ENCODE results near the gene MYOD1. TPM values are rescaled to one million over a fixed set of nuclear protein-coding genes. Genes with fewer than 3 reads are reported as not detected.

MYOD1 gene
- total RNA-seq, 1 donor from 2014 or later: not detected

DNA sequence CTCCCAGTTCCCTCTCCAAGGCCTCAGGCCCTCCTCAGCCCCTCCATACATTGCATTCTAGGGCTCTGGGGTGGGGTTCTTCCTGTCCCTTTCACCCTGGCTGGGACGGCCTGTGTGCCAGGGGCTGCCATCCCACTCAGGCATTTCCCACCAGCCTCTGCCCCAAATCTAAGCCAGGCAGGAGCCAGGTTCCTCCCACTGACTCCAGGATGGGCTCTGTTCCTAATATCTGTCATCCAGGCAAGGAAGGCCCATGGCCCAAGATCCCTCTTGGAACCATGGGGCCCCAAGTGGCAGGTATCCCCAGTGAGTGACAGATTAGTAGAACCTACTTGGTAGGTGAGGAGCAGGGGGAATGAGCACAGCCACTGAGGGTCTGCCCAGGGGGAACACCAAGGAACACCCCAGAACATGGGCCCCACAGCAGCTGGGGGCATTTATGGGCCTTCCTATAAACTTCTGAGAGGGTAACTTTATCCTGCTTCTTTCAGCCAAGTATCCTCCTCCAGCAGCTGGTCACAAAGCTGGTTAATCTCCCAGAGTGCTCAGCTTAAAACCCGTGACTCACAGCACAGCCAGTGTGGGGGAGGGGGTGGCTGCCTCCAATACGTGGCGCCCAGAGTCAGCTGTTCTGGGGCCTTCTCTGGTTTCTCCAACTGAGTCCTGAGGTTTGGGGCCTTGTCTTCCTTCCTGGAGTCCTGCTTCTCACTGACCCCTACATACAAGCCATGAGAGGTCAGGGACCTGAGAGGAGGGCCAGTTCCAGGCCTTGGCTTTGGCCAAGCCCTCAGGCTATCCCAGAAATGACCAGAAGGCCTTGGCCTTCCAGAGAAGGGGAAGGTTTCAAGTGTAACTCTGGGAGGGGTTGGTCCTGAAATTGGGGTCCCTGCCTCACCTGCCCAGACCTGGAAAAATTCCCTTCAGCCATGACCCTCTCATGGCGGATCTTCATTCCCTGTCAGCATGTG is 19.9 kb upstream of the MYOD1 start:
- DNase-seq (no peak), ATAC-seq (ENCODE audit: poor library complexity) (no peak)
- intact Hi-C loops (cut with DNase I): no loop called here

DNA sequence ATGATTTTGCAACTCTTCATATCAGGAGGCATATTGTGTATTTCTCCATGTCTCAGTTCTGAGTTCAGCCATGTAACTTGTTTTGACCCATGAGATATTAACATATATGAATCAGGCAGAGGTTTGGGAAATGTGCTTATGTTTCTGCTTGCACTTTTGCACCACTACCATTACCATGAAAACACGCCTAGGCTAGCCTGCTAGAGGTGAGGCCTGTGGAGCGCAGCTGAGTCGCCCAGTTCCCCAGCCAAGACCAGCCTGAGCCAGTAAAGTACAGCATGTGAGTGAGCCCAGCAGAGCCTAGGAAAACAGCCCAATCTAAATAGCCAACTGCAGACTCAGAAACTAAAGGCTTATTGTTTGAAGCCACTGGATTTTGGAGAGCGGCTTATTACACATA is 18.4 kb upstream of the MYOD1 start:
- no peak for DNase-seq
- intact Hi-C loops (cut with DNase I): no loop called here
- ATAC-seq (ENCODE audit: poor library complexity): no peak

DNA sequence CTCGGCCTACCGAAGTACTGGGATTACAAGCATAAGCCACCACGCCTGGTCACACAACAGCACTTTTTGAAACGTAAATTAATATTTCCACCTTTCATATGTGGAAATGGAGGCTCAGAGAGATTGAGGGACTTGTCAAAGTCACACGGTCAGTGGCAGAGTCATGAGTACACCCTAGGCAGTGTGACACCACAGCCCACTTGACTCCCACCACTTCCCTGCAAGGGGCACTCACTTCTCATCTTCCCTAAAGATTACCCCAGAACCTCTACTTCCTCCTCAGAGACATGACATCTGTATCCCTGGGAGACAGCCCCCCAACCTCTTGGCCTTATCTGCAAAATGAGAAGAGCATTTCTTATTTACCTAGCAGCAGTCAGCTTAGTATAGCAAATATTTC is 16.5 kb upstream of the MYOD1 start:
- no peak for ATAC-seq (ENCODE audit: poor library complexity)
- intact Hi-C loops (cut with DNase I): no loop called here

DNA sequence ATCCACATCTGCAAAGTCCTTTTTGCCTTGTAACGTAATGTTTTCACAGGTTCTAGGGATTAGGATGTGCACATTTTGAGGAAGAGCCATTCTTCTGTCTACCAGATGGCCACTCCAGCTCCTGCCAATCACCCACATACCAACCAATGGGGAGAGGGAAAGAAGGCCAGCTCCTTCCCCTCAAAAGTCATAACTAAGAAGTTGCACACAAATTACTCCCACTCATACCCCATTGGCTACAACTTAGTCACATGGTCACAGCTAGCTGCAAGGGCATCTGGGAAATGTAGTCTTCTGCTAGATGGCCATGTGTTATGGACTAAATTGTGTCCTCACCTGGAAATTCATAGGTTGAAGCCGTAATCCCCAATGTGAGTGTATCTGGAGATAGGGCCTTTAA is 15.4 kb upstream of the MYOD1 start:
- intact Hi-C loops (cut with DNase I): no loop called here
- no peak for ATAC-seq (ENCODE audit: poor library complexity)
- no peak for DNase-seq

More for the DNA sequence above, 16.5 kb upstream of the MYOD1 start:
- DNase-seq: no peak

DNA sequence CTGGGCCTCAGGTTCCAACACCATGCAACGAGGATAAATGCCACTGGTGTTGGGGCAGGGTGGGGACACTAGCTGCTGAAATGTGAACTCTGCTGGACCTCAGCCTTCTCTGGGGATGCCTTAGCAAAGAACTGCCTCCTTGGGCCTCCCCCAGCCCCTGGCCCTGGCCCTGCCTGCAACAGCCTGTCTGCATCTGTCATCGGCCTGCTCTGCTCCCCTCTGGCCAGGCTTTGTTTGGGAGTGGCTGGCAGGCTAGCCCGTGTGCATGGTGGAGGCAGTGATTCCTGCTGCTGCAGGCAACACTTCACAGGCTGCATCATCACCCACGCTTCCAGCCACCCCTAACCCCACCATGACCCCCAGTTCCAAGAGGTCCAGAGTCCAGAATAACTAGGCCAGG is 11.5 kb upstream of the MYOD1 start:
- intact Hi-C loops (cut with DNase I): no loop called here
- ATAC-seq (ENCODE audit: poor library complexity) (no peak), DNase-seq (no peak)

DNA sequence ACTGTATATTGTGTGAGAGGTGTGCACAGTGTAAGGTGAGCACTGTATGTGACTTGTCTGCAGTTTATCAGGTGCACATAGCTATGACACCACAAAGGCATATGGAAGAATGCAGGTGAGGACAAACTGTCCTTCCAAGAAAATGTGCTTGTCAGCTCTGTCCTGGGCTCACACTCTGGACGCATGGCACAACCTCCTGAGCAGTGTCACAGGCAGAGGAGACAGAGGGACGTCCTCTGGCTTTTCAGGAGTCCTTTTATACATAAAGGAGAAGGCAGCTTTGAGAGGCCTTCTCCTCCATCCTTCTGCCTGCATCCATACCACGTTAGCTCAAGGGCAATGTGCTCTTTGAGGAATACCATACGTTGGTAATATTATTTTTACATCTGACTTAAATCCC is 7.5 kb upstream of the MYOD1 start:
- intact Hi-C loops (cut with DNase I): no loop called here
- ATAC-seq (ENCODE audit: poor library complexity) (peak; percentile 7), DNase-seq (no peak)

DNA sequence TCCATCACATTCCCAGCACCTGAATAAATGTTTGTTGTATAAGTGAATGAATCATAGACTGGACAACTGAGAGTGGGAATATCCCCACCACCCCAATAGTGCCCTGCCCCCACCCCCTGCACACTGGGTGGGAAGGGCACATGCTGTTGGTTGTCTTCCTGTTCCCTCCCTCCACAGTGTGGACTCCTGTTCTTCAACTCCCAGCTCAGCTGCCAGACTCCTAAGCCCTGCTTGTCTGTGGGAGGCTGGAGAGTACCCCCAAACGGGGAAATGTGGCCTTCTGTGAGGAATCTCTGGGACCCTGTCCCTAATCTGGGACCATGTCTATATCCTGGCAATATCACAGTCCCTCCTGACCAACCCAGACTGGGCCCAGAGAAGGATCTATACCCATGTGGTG is 5.5 kb upstream of the MYOD1 start:
- DNase-seq (no peak), ATAC-seq (ENCODE audit: poor library complexity) (peak; percentile 8)
- intact Hi-C loops (cut with DNase I): no loop called here

DNA sequence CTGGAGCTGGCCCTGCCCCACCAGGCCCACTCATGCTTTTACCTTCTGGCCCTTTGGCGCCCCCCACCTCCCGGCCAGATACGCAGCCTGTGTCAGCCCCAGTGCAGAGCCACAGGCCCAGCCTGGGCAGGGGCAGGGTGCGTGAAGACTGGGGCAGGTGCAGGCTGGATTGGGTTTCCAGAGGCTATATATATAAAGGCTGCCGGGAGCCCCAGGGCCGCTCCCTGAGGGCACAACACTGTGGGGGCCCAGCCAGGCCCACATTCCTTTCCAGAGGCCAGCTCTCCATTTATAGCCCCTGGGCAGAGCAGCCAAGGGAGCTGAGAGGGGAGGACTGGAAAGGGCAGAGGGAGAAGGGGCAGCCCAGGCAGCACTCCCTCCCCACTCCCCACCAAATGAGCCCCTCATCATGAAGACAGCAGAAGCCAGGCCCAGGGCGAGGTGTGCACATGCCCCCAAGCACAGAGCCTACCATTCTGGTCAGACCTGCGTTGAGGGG is 5.0 kb upstream of the MYOD1 start:
- peak; percentile 91 for ATAC-seq (ENCODE audit: poor library complexity)
- DNase-seq: peak; percentile 62
- intact Hi-C loops (cut with DNase I): no loop called here

DNA sequence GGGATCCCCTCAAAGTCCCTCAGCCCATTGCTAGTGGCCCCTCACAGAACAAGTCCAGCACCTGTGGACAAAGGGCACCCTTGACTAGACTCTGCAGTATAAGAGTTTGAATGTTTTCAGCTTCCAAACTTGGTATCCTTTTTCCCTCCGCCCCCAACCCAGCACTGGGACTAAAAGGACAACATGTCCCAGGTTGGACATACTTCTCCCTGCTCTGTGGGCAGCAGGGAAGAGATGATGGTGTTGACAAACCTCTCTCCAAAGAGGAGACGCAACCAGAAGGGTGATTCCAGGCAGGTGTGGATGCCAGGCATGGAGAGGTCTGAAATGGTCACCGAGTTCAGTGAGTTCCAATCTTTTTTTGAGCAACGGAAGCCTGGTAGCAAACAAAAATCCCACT is 4.5 kb upstream of the MYOD1 start:
- DNase-seq (no peak), ATAC-seq (ENCODE audit: poor library complexity) (peak; percentile 52)
- intact Hi-C loops (cut with DNase I): loop anchor here (5.0 kb wide), 1 partner anchor 118 kb away; no protein-coding TSS in a partner anchor

DNA sequence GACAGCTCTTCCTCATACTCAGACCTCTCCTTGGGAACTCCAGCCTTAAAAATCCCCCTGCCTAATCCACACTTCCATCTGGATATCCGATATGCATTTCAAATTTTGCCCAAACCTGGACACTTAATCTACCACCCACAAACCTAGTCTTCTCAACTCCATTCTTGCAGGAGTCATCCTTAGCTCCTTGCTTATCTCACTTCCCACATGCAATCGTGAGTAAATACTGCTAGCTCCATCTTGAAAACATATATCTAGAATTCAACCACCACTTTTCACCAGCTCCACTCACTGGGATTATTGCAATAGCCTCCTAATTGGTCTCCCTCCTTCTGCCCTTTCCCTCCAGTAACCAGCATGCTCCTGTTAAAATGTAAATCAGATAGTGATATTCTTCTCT is 2.6 kb upstream of the MYOD1 start:
- ATAC-seq (ENCODE audit: poor library complexity): no peak

DNA sequence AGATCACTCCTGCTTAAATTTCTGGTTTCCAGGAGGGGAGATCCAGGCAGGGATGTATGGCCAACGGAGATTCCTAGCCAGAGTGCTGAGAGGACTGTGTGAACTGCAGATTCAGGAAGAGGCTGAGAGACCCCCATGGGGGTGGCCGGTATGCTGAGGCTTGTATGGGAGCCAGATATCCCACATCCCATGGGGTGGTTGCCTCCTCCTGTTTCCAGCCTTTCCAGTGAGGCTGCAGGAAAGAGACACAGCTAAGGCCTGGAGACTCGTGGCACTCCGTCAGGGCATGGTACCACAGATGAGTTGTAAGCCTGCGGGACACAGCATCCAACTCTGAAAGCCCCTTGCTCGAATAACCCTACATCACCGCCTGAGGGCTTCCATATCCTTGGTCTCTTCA is 1.4 kb upstream of the MYOD1 start:
- DNase-seq (no peak), ATAC-seq (ENCODE audit: poor library complexity) (no peak)
- intact Hi-C loops (cut with DNase I): loop anchor here (5.0 kb wide), 1 partner anchor 121 kb away; no protein-coding TSS in a partner anchor

More for the DNA sequence above, 2.6 kb upstream of the MYOD1 start:
- DNase-seq: no peak
- intact Hi-C loops (cut with DNase I): loop anchor here (5.0 kb wide), 1 partner anchor 120 kb away; no protein-coding TSS in a partner anchor

DNA sequence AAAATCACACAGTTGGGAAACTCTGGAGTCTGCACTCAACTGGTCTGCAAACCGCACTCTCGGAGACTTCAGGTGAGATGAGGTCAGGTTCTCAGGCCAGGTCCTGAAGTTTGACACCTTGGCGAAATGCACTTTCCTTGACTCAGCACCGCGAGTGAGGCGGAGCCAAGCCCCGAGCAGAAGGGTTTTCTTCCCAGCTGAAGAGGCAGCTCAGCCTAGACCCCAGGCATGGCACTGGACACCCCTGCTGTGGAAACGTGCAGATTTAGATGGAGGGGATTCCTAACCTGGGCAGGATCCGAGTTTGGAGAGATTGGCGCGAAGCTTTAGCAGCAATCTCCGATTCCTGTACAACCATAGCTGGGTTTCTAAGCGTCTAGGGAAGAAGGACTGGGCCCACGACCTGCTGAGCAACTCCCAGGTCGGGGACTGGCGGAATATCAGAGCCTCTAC is 835 bp upstream of the MYOD1 start:
- ATAC-seq (ENCODE audit: poor library complexity) (no peak), DNase-seq (no peak)
- intact Hi-C loops (cut with DNase I): loop anchor here (5.0 kb wide), 1 partner anchor 121 kb away; no protein-coding TSS in a partner anchor

DNA sequence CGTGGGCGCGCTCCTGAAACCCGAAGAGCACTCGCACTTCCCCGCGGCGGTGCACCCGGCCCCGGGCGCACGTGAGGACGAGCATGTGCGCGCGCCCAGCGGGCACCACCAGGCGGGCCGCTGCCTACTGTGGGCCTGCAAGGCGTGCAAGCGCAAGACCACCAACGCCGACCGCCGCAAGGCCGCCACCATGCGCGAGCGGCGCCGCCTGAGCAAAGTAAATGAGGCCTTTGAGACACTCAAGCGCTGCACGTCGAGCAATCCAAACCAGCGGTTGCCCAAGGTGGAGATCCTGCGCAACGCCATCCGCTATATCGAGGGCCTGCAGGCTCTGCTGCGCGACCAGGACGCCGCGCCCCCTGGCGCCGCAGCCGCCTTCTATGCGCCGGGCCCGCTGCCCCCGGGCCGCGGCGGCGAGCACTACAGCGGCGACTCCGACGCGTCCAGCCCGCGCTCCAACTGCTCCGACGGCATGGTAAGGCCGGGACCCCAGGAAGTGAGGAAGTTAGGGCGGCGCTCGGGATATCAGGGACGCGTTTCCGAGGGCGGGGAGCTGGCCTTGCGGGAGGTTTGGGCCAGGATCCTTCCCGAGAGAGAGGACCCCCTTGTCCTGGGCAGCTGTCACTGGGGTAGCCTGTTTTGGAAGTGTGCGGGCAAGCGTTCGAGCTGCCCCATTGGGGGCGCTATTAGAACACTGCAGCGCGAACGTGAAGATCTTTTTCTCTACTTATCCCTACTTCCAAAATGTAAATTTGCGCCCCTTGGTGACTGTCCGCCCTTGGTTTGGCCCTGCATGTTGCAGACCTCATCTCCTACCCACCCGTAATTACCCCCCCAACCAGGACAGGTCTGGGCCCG is 796 bp downstream of the MYOD1 start:
- no peak for DNase-seq
- peak; percentile 71 for ATAC-seq (ENCODE audit: poor library complexity)
- intact Hi-C loops (cut with DNase I): loop anchor here (5.0 kb wide), 1 partner anchor 123 kb away; no protein-coding TSS in a partner anchor

DNA sequence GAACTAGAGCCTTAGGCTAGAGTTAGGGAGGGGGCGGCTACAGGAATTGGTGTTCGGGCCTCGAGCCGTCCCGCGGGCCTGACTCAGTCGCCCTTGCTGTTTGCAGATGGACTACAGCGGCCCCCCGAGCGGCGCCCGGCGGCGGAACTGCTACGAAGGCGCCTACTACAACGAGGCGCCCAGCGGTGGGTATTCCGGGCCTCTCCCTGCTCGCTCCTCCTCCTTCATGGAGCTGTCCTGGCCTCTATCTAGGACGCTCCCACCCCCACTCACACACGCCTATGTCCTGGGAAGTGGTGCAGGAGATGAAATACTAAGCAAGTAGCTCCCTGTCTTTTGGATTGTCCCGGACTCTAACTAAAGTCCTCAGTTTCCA is 1.4 kb downstream of the MYOD1 start:
- ATAC-seq (ENCODE audit: poor library complexity) (no peak), DNase-seq (no peak)
- intact Hi-C loops (cut with DNase I): no loop called here

DNA sequence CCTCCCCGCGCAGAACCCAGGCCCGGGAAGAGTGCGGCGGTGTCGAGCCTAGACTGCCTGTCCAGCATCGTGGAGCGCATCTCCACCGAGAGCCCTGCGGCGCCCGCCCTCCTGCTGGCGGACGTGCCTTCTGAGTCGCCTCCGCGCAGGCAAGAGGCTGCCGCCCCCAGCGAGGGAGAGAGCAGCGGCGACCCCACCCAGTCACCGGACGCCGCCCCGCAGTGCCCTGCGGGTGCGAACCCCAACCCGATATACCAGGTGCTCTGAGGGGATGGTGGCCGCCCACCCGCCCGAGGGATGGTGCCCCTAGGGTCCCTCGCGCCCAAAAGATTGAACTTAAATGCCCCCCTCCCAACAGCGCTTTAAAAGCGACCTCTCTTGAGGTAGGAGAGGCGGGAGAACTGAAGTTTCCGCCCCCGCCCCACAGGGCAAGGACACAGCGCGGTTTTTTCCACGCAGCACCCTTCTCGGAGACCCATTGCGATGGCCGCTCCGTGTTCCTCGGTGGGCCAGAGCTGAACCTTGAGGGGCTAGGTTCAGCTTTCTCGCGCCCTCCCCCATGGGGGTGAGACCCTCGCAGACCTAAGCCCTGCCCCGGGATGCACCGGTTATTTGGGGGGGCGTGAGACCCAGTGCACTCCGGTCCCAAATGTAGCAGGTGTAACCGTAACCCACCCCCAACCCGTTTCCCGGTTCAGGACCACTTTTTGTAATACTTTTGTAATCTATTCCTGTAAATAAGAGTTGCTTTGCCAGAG is 2.0 kb downstream of the MYOD1 start:
- peak; percentile 24 for DNase-seq

DNA sequence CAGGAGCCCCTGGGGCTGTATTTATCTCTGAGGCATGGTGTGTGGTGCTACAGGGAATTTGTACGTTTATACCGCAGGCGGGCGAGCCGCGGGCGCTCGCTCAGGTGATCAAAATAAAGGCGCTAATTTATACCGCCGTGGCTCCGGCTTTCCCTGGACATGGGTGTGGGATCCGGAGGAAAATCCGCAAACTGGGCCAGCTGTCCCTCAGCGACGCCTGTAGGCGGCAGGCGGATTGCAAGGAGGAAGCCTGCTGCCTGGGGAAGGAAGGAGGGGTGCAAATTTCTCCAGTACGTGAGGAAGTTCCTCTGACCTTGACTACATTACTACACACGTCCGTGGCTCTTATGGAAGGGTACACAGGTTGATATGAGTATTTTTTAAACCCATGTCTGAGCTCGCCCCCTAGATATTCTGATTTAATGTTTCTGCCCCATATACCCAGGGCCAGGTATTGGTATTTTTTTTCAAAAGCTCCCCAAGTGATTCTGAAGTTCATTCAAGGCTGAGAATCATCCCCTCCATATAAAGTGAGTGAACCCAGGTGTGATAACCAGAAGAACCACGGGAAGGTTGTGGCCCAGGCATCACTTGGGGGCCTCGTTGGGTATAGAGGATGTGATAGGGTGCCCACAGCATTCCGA is 2.8 kb downstream of the MYOD1 start:
- intact Hi-C loops (cut with DNase I): no loop called here
- ATAC-seq (ENCODE audit: poor library complexity): no peak
- peak; percentile 36 for DNase-seq

More for the DNA sequence above, 2.0 kb downstream of the MYOD1 start:
- intact Hi-C loops (cut with DNase I): no loop called here
- no peak for ATAC-seq (ENCODE audit: poor library complexity)

DNA sequence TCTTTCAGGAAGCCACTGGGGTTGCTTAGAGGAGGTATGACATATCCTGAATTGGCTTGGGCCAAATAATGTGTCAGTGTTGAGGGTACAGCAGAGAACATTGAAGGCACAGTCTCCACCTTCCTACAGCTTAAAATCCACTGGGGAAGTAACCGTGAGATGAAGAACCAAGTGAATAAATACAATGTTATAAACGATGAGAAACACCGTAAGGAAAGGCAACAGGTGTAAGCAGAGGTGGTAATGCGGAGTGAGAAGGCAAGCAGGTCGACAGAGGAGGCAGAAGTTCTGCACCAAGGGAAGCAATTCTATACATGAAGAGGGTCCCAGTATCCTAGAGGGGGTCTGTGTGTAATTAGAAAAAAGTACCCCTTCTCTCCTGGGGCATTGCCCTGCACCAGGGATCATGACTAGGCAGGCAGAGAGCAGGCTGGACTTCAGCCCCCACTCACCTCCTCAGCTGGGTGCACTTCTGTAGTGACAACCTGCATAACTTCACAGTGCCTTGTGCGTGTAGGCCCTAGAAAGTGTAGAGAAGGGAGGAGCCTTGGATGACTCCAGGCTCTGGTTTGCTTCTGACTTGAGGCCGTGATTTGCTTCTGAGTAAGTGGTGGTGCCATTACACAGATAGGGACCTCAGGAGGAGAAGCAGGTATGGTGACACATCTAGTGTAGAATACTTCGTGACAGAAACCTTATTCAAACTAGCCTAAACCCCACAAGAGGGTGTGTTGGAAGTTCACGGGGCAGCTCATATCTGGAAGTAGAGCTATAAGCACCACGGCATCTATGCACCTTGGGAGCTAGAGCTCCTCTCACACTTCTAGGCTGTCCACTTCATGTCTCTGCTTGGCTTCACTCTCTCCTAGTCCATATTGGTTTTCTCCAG is 4.9 kb downstream of the MYOD1 start:
- intact Hi-C loops (cut with DNase I): no loop called here
- no peak for ATAC-seq (ENCODE audit: poor library complexity)

More for the DNA sequence above, 4.9 kb downstream of the MYOD1 start:
- no peak for DNase-seq
